Cardiac fibroblast (primary cell): ENCODE results near the gene NCS1.

ENCODE experiments used
- DNase-seq, 2 donors: peaks; one replicate each; pipeline versions ENCODE4 v3.0.0 to v3.0.0-alpha.2; 2010; ENCODE audit warnings: low read depth in 2 of 2
- H3K4me3 ChIP-seq, 2 donors: replicated peaks in 1 of 2; 1 replicate in 1 of 2; 2 replicates in 1 of 2; pipeline ENCODE4 v1.5.1; 2011; ENCODE audit warnings: low read depth in 2 of 2, low read length in 2 of 2, mild to moderate bottlenecking in 2 of 2, moderate library complexity in 1 of 2
- CTCF ChIP-seq: IDR thresholded peaks from one replicate; pipeline ENCODE4 v1.5.1; 2011; ENCODE audit warnings: low read depth, mild to moderate bottlenecking, low read length, inconsistent platforms

Gene NCS1

GRCh38 chr9:130232899-130233586, 60.8 kb downstream of the NCS1 start:
- TF ChIP-seq CTCF = no peak
- no peak for DNase-seq

GRCh38 chr9:130233587-130233945, 61.4 kb downstream of the NCS1 start:
- TF ChIP-seq CTCF = no peak
- no peak overlapping the region for H3K4me3 ChIP-seq
- no peak for DNase-seq

More at GRCh38 chr9:130232899-130233586, 60.8 kb downstream of the NCS1 start:
- no peak overlapping the region for H3K4me3 ChIP-seq

- no peak overlapping the region for H3K4me3 ChIP-seq
- DNase-seq = peak; percentile 18 to 52
- TF ChIP-seq CTCF = no peak
Observed at GRCh38 chr9:130234340-130235260, 62.4 kb downstream of the NCS1 start.

GRCh38 chr9:130235558-130236435, 63.6 kb downstream of the NCS1 start:
- no peak overlapping the region for H3K4me3 ChIP-seq
- DNase-seq = peak; percentile 62 to 67
- peak; percentile 97 for TF ChIP-seq CTCF

GRCh38 chr9:130236436-130236985, 64.3 kb downstream of the NCS1 start:
- DNase-seq = no peak
- TF ChIP-seq CTCF = no peak
- no peak overlapping the region for H3K4me3 ChIP-seq

GRCh38 chr9:130237076-130237475, 64.9 kb downstream of the NCS1 start:
- TF ChIP-seq CTCF = no peak
- no peak overlapping the region for H3K4me3 ChIP-seq
- DNase-seq = no peak
